H9 (cell line): ENCODE results near the gene KIAA0825. TPM values are rescaled to one million over a fixed set of nuclear protein-coding genes. Genes with fewer than 3 reads are reported as not detected.
A peak's percentile ranks its signal among the peaks of the same experiment; 100 is the strongest.

Experiments used
- DNase-seq: peaks from one replicate; pipeline ENCODE4 v3.0.0-alpha.2; 2017
- H2AFZ ChIP-seq: one replicate; pipeline ENCODE4 v1.6.1; 2013; ENCODE audit warnings: mild to moderate bottlenecking, low read length, control low read depth, moderate library complexity
- H2AK5ac ChIP-seq: 2 replicates; pipeline ENCODE4 v1.6.1; 2013; ENCODE audit warnings: low read length, control low read depth, mixed read lengths; ENCODE audit not compliant: insufficient read length
- H2BK120ac ChIP-seq: one replicate; pipeline ENCODE4 v1.6.1; 2013; ENCODE audit warnings: low read depth, mild to moderate bottlenecking, low read length, control low read depth, inconsistent platforms; ENCODE audit not compliant: poor library complexity, severe bottlenecking
- H2BK12ac ChIP-seq: 2 replicates; pipeline ENCODE4 v1.6.1; 2013; ENCODE audit warnings: low read length, control low read depth, mixed read lengths, low read depth; ENCODE audit not compliant: insufficient read length
- H2BK15ac ChIP-seq: 2 replicates; pipeline ENCODE4 v1.6.1; 2013; ENCODE audit warnings: low read depth, low read length, control low read depth
- H2BK20ac ChIP-seq: one replicate; pipeline ENCODE4 v1.6.1; 2013; ENCODE audit warnings: low read depth, mild to moderate bottlenecking, low read length, control low read depth, inconsistent platforms; ENCODE audit not compliant: poor library complexity, severe bottlenecking
- H2BK5ac ChIP-seq: 2 replicates; pipeline ENCODE4 v1.6.1; 2013; ENCODE audit warnings: low read length, control low read depth, mixed read lengths; ENCODE audit not compliant: insufficient read length
- H3K14ac ChIP-seq: 2 replicates; pipeline ENCODE4 v1.6.1; 2013; ENCODE audit warnings: low read length, control low read depth; ENCODE audit not compliant: insufficient read depth
- H3K18ac ChIP-seq: 2 replicates; pipeline ENCODE4 v1.6.1; 2013; ENCODE audit warnings: low read depth, mild to moderate bottlenecking, mixed read lengths, low read length, control low read depth; ENCODE audit not compliant: insufficient read length
- H3K23ac ChIP-seq: 2 replicates; pipeline ENCODE4 v1.6.1; 2013; ENCODE audit warnings: low read length, control low read depth, mixed read lengths, low read depth; ENCODE audit not compliant: insufficient read length
- H3K23me2 ChIP-seq: 2 replicates; pipeline ENCODE4 v1.6.1; 2013; ENCODE audit warnings: low read depth, mild to moderate bottlenecking, mixed read lengths, low read length, control low read depth; ENCODE audit not compliant: insufficient read length, poor library complexity, severe bottlenecking
- H3K27ac ChIP-seq: 2 replicates; pipeline ENCODE4 v1.5.1; 2013; ENCODE audit warnings: low read length, control low read depth, mixed read lengths, low read depth; ENCODE audit not compliant: insufficient read length
- H3K27me3 ChIP-seq: 2 replicates; pipeline ENCODE4 v1.6.1; 2013; ENCODE audit warnings: low read length, control low read depth, inconsistent platforms; ENCODE audit not compliant: insufficient read depth
- H3K4ac ChIP-seq: 2 replicates; pipeline ENCODE4 v1.6.1; 2013; ENCODE audit warnings: low read depth, mild to moderate bottlenecking, control low read depth, inconsistent platforms, low read length, moderate library complexity
- H3K4me1 ChIP-seq: 2 replicates; pipeline ENCODE4 v1.6.1; 2013; ENCODE audit warnings: low read length, control low read depth, inconsistent platforms; ENCODE audit not compliant: insufficient read depth
- H3K4me2 ChIP-seq: 2 replicates; pipeline ENCODE4 v1.6.1; 2013; ENCODE audit warnings: low read length, control low read depth, mixed read lengths; ENCODE audit not compliant: insufficient read length, insufficient read depth
- H3K56ac ChIP-seq: 2 replicates; pipeline ENCODE4 v1.6.1; 2013; ENCODE audit warnings: low read depth, mild to moderate bottlenecking, mixed read lengths, low read length, control low read depth; ENCODE audit not compliant: insufficient read length
- H3K79me1 ChIP-seq: 2 replicates; pipeline ENCODE4 v1.6.1; 2013; ENCODE audit warnings: low read depth, mild to moderate bottlenecking, moderate library complexity, low read length, control low read depth, inconsistent platforms; ENCODE audit not compliant: insufficient read depth, poor library complexity, severe bottlenecking
- H3K79me2 ChIP-seq: 2 replicates; pipeline ENCODE4 v1.6.1; 2013; ENCODE audit warnings: low read length, control low read depth, inconsistent platforms; ENCODE audit not compliant: insufficient read depth
- H3K9ac ChIP-seq: 2 replicates; pipeline ENCODE4 v1.6.1; 2013; ENCODE audit warnings: low read length, control low read depth, mixed read lengths; ENCODE audit not compliant: insufficient read length; ENCODE audit errors: extremely low read depth
- H3K9me3 ChIP-seq: one replicate; pipeline ENCODE4 v1.6.1; 2013; ENCODE audit warnings: low read depth, low read length, inconsistent platforms; ENCODE audit not compliant: control insufficient read depth
- H3T11ph ChIP-seq: one replicate; pipeline ENCODE4 v1.6.1; 2013; ENCODE audit warnings: mild to moderate bottlenecking, low read length, control low read depth, inconsistent platforms
- H4K20me1 ChIP-seq: one replicate; pipeline ENCODE4 v1.6.1; 2013; ENCODE audit not compliant: control insufficient read depth, insufficient read length, insufficient read depth
- H4K5ac ChIP-seq: 2 replicates; pipeline ENCODE4 v1.6.1; 2013; ENCODE audit warnings: low read depth, mild to moderate bottlenecking, mixed read lengths, low read length, control low read depth; ENCODE audit not compliant: insufficient read length
- H4K8ac ChIP-seq: replicated peaks from 2 replicates; pipeline ENCODE4 v1.6.1; 2013; ENCODE audit warnings: low read length, control low read depth, mixed read lengths, low read depth; ENCODE audit not compliant: insufficient read length
- H4K91ac ChIP-seq: 2 replicates; pipeline ENCODE4 v1.6.1; 2013; ENCODE audit warnings: low read depth, mild to moderate bottlenecking, moderate library complexity, mixed read lengths, low read length, control low read depth; ENCODE audit not compliant: insufficient read length
- H3K27ac Mint-ChIP-seq, 3 experiments: 2 replicates in 2 of 3; 3 replicates in 1 of 3; pipeline ENCODE4 v1.8.0; 2020 to 2021; ENCODE audit warnings: mixed read lengths in 3 of 3, mild to moderate bottlenecking in 1 of 3, moderate library complexity in 1 of 3
- H3K27me3 Mint-ChIP-seq: 2 replicates; pipeline ENCODE4 v1.8.0; 2021; ENCODE audit warnings: low read depth, mild to moderate bottlenecking, moderate library complexity, mixed read lengths
- H3K36me3 Mint-ChIP-seq, 3 experiments: 2 replicates in 2 of 3; 3 replicates in 1 of 3; pipeline ENCODE4 v1.8.0; 2020 to 2021; ENCODE audit warnings: low read depth in 3 of 3, mixed read lengths in 3 of 3; ENCODE audit not compliant: insufficient read depth in 1 of 3
- H3K4me1 Mint-ChIP-seq, 2 experiments: 2 replicates each; pipeline ENCODE4 v1.8.0; 2020; ENCODE audit warnings: mixed read lengths in 2 of 2
- H3K4me3 Mint-ChIP-seq, 2 experiments: 2 replicates in 1 of 2; 3 replicates in 1 of 2; pipeline ENCODE4 v1.8.0; 2020 to 2021; ENCODE audit warnings: mild to moderate bottlenecking in 2 of 2, mixed read lengths in 2 of 2, moderate library complexity in 1 of 2
- H3K9me3 Mint-ChIP-seq, 2 experiments: 2 replicates in 1 of 2; 3 replicates in 1 of 2; pipeline ENCODE4 v1.8.0; 2020; ENCODE audit warnings: mild to moderate bottlenecking in 2 of 2, mixed read lengths in 2 of 2, moderate library complexity in 1 of 2
- WGBS: extraction: QIAGEN DNeasy Blood & Tissue Kit; methylation state at CpG from one replicate; pipeline ENCODE4 v1.1.7; 2013; ENCODE audit warnings: missing lambda C conversion rate, low lambda C conversion rate, mixed read lengths; ENCODE audit not compliant: insufficient read length; ENCODE audit errors: extremely low coverage; 5-methylcytosine and 5-hydroxymethylcytosine counted together
- total RNA-seq: library from RNA; stranded (reverse); gene quantifications from 2 replicates; pipeline ENCODE4 v1.2.1, GENCODE V29; 2021
- TF ChIP-seq, protein P1 (sequence below): fragments of 200-600 bp; sonication (generic); conservative IDR thresholded peaks from 3 replicates; pipeline ENCODE4 v1.8.0; 2021; ENCODE audit warnings: antibody characterized with exemption, mild to moderate bottlenecking

KIAA0825 gene
- total RNA-seq, 1 experiment from 2014 or later, result 1.8 TPM

DNA sequence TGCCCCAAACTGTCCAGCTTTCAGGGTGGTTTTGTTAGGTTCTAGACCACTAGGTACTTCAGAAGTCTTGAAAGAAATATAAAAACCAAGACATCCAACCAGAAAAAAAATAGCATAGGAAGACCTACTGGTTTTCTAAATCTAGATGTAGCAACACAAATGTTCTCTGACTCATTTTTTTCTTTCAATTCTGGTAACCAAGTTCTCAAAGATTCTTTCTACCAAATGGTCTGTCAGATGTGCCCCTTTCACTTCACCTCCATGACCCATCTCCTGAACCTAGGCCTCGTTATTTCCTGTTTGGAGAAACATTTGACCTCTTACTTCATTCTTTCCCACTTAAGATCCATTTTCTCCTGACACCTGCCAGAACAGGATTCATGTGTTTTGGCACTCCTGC is 355.3 kb downstream of the KIAA0825 start:
- Histone ChIP-seq H3K4me2 (no peak overlapping the region), H2BK12ac (no peak overlapping the region), H3K79me2 (peaks cover 10% of the 10 kb centered on the region; the same call in 1 of the 2 replicates), H3K14ac (no peak overlapping the region), H3K79me1 (no peaks in the 10 kb centered on the region), H4K8ac (no peak overlapping the region), H3K4me1 (no peaks in the 10 kb centered on the region; the same call in 1 of the 2 replicates), H3K23me2 (no peaks in the 10 kb centered on the region), H2AFZ (no peak overlapping the region), H3K27me3 (no peaks in the 10 kb centered on the region), H3K27ac (no peak overlapping the region), H2BK20ac (no peak overlapping the region), H2BK5ac (no peak overlapping the region), H4K20me1 (no peaks in the 10 kb centered on the region), H3K56ac (no peak overlapping the region), H3K18ac (no peak overlapping the region), H2BK120ac (no peak overlapping the region), H2AK5ac (no peak overlapping the region), H4K91ac (no peak overlapping the region), H3K9me3 (no peaks in the 10 kb centered on the region), H3T11ph (no peak overlapping the region), H3K4ac (no peak overlapping the region), H3K23ac (no peak overlapping the region), H2BK15ac (no peak overlapping the region), H3K9ac (no peak overlapping the region), H4K5ac (no peak overlapping the region)
- no peak for DNase-seq
- Mint-ChIP-seq H3K36me3 (peaks cover 0 to 13% (median 11%) of the 10 kb centered on the region in 3 experiments; a peak in 5 of 7 replicates), H3K27me3 (no peaks in the 10 kb centered on the region), H3K27ac (peak overlapping the region in 2 of 3 experiments; percentile 7 to 11; a peak in 3 of 7 replicates), H3K4me3 (no peak overlapping the region), H3K9me3 (no peaks in the 10 kb centered on the region), H3K4me1 (peaks cover 9 to 19% of the 10 kb centered on the region in 2 experiments)
- WGBS, result no CpG with 5 or more reads among the region's 1 CpG
- TF ChIP-seq, protein P1, sequence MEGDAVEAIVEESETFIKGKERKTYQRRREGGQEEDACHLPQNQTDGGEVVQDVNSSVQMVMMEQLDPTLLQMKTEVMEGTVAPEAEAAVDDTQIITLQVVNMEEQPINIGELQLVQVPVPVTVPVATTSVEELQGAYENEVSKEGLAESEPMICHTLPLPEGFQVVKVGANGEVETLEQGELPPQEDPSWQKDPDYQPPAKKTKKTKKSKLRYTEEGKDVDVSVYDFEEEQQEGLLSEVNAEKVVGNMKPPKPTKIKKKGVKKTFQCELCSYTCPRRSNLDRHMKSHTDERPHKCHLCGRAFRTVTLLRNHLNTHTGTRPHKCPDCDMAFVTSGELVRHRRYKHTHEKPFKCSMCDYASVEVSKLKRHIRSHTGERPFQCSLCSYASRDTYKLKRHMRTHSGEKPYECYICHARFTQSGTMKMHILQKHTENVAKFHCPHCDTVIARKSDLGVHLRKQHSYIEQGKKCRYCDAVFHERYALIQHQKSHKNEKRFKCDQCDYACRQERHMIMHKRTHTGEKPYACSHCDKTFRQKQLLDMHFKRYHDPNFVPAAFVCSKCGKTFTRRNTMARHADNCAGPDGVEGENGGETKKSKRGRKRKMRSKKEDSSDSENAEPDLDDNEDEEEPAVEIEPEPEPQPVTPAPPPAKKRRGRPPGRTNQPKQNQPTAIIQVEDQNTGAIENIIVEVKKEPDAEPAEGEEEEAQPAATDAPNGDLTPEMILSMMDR, result no peak
